HCT116 (cell line): ENCODE data around the gene SLC25A25. TPM values are rescaled to one million over a fixed set of nuclear protein-coding genes. Genes with fewer than 3 reads are reported as not detected.
"Not testable (repeated sequence)": the region's sequence is repeated elsewhere in the genome, so short reads cannot be mapped to it uniquely, and the experiment has no call there.

Experiments used
- ATAC-seq: fragments of 200-7000 bp; cut with Tn5 transposase; 2 replicates; pipeline ENCODE4 v1.9.1; 2020; ENCODE audit warnings: mild to moderate bottlenecking, moderate library complexity
- BruUV-seq: library from RNA; stranded (reverse); fragments of 400-500 nt; replicated peaks from 2 replicates; lab custom pipeline; 2021; lab: Mats Ljungman, UMichigan
- CTCF ChIA-PET: fragments of 300-600 bp; sonication (Branson Sonifier 250); formaldehyde crosslinking; loops from one replicate; lab custom pipeline; 2021; ENCODE audit warnings: antibody characterized with exemption; lab: Charles Lee
- POLR2A ChIA-PET: fragments of 300-600, 350-600 bp; sonication (Branson Sonifier 250); formaldehyde crosslinking; loops from one replicate; lab custom pipeline; 2021; ENCODE audit warnings: antibody characterized with exemption; lab: Charles Lee
- RAD21 ChIA-PET, 2 experiments: fragments of 300-600 bp; sonication (Branson Sonifier 250); formaldehyde crosslinking; loops; one replicate each; lab custom pipeline; 2023; ENCODE audit warnings: low total read pairs in 2 of 2; ENCODE audit not compliant: uncharacterized antibody in 2 of 2, unreplicated experiment in 2 of 2, low non-redundant PET in 1 of 2; lab: Charles Lee
- DNase-seq: peaks from one replicate; pipeline ENCODE4 v3.0.0-alpha.2; 2010; ENCODE audit warnings: low read depth, low spot score
- H2AFZ ChIP-seq: fragments of 200-600 bp; shearing (Covaris generic), sonication (generic); 2 replicates; pipeline ENCODE4 v1.6.1; 2017; ENCODE audit warnings: low read depth, mixed run types, mixed read lengths, antibody characterized with exemption, low read length; ENCODE audit not compliant: poor library complexity, severe bottlenecking
- H3K27ac ChIP-seq: 2 replicates; pipeline ENCODE4 v1.5.1; 2012; ENCODE audit warnings: low read depth, low read length
- H3K27me3 ChIP-seq: fragments of 200-600 bp; sonication (generic); 2 replicates; pipeline ENCODE4 v1.6.1; 2016; ENCODE audit warnings: mixed run types, low read length, mixed read lengths; ENCODE audit not compliant: insufficient read depth
- H3K36me3 ChIP-seq, 2 experiments: fragments of 200-500 bp in 1 of 2; fragments of 200-600 bp in 1 of 2; sonication (Bioruptor generic) in 1 of 2; sonication (generic) in 1 of 2; 2 replicates each; pipeline versions ENCODE4 v1.5.1 to v1.6.1; 2014 to 2016; ENCODE audit warnings: low read length in 2 of 2, inconsistent platforms in 1 of 2, mixed read lengths in 1 of 2, mixed run types in 1 of 2; ENCODE audit not compliant: insufficient read depth in 2 of 2, control insufficient read depth in 1 of 2
- H3K4me1 ChIP-seq, 2 experiments: fragments of 200-600 bp in 1 of 2; sonication (generic) in 1 of 2; 2 replicates each; pipeline versions ENCODE4 v1.5.1 to v1.6.1; 2012 to 2017; ENCODE audit warnings: low read length in 2 of 2, inconsistent platforms in 1 of 2, mild to moderate bottlenecking in 1 of 2, mixed read lengths in 1 of 2, mixed run types in 1 of 2, moderate library complexity in 1 of 2; ENCODE audit not compliant: insufficient read depth in 2 of 2, control insufficient read depth in 1 of 2
- H3K4me2 ChIP-seq: fragments of 200-600 bp; sonication (generic); 2 replicates; pipeline ENCODE4 v1.6.1; 2017; ENCODE audit warnings: mixed run types, low read length, mixed read lengths
- H3K4me3 ChIP-seq, 2 experiments: fragments of 200-600 bp in 1 of 2; sonication (generic) in 1 of 2; replicated peaks in 1 of 2; 2 replicates each; pipeline ENCODE4 v1.5.1; 2011 to 2016; ENCODE audit warnings: low read length in 2 of 2, control low read depth in 1 of 2, low read depth in 1 of 2, mild to moderate bottlenecking in 1 of 2, mixed read lengths in 1 of 2, mixed run types in 1 of 2
- H3K79me2 ChIP-seq: fragments of 200-600 bp; sonication (generic); 2 replicates; pipeline ENCODE4 v1.6.1; 2017; ENCODE audit warnings: mild to moderate bottlenecking, mixed run types, low read length, moderate library complexity, mixed read lengths; ENCODE audit not compliant: insufficient read depth
- H3K9ac ChIP-seq: fragments of 200-600 bp; sonication (generic); 2 replicates; pipeline ENCODE4 v1.6.1; 2016; ENCODE audit warnings: low read length, mixed read lengths
- H3K9me2 ChIP-seq: fragments of 200-600 bp; sonication (generic), shearing (Covaris generic); 2 replicates; pipeline ENCODE4 v1.6.1; 2017; ENCODE audit warnings: mixed run types, mild to moderate bottlenecking, moderate library complexity; ENCODE audit not compliant: insufficient read depth
- H3K9me3 ChIP-seq, 2 experiments: fragments of 200-500 bp in 1 of 2; fragments of 200-600 bp in 1 of 2; sonication (Bioruptor generic) in 1 of 2; sonication (generic) in 1 of 2; 2 replicates each; pipeline ENCODE4 v1.6.1; 2014 to 2017; ENCODE audit warnings: low read length in 2 of 2, mixed read lengths in 2 of 2, inconsistent platforms in 1 of 2, low read depth in 1 of 2, mild to moderate bottlenecking in 1 of 2, mixed run types in 1 of 2, moderate library complexity in 1 of 2; ENCODE audit not compliant: control insufficient read depth in 1 of 2, insufficient read depth in 1 of 2
- H4K20me1 ChIP-seq: fragments of 200-600 bp; sonication (generic), shearing (Covaris generic); 2 replicates; pipeline ENCODE4 v1.6.1; 2017; ENCODE audit warnings: mixed run types, mild to moderate bottlenecking, moderate library complexity; ENCODE audit not compliant: insufficient read depth
- CBX3 ChIP-seq: IDR thresholded peaks from 2 replicates; pipeline ENCODE4 v1.6.1; 2012; ENCODE audit warnings: low read depth
- EGR1 ChIP-seq: IDR thresholded peaks from 2 replicates; pipeline ENCODE4 v1.6.1; 2012; ENCODE audit warnings: low read depth
- EZH2 ChIP-seq: fragments of 200-600 bp; sonication (generic); IDR thresholded peaks from 2 replicates; pipeline ENCODE4 v1.6.1; 2017; ENCODE audit warnings: antibody characterized with exemption, mixed run types
- EZH2phosphoT487 ChIP-seq: fragments of 200-600 bp; IDR thresholded peaks from 2 replicates; pipeline ENCODE4 v1.6.1; 2018; ENCODE audit warnings: antibody characterized with exemption, borderline replicate concordance
- POLR2A ChIP-seq: IDR thresholded peaks from 2 replicates; pipeline ENCODE4 v1.7.0; 2011; ENCODE audit warnings: borderline replicate concordance; ENCODE audit not compliant: insufficient read depth, insufficient read length; ENCODE audit errors: extremely low read depth
- SRF ChIP-seq: IDR thresholded peaks from 2 replicates; pipeline ENCODE4 v1.6.1; 2012; ENCODE audit warnings: low read depth
- intact Hi-C: fragments of 100-400 bp; cut with micrococcal nuclease; formaldehyde crosslinking; loops from 2 replicates; pipeline ENCODE4 v1.10.0; 2022
- total RNA-seq: library from RNA; stranded (reverse); gene quantifications from one replicate; pipeline ENCODE4 v1.2.1, GENCODE V29; 2021; ENCODE audit not compliant: unreplicated experiment

SLC25A25 gene
- total RNA-seq, 1 experiment from 2014 or later, result 15.3 TPM

GRCh38 chr9:128034821-128035652 is 33.0 kb upstream of the SLC25A25 start (continued):
- TF ChIP-seq POLR2A, result no peak
- no peak for TF ChIP-seq EZH2
- no peak for TF ChIP-seq SRF
- no peak for TF ChIP-seq EGR1
- no peak for TF ChIP-seq EZH2phosphoT487
- TF ChIP-seq CBX3, result peak; percentile 91

- ATAC-seq, H3K27me3 ChIP-seq, H3K9ac ChIP-seq, H2AFZ ChIP-seq, H3K79me2 ChIP-seq, H3K36me3 ChIP-seq, DNase-seq, BruUV-seq, H3K4me2 ChIP-seq, H3K4me3 ChIP-seq, H4K20me1 ChIP-seq, H3K9me3 ChIP-seq, POLR2A ChIA-PET, H3K27ac ChIP-seq, H3K9me2 ChIP-seq: not testable (repeated sequence)
- ChIA-PET CTCF (interaction anchor here (1.7 to 3.5 kb wide), 2 partner anchors 26 to 94 kb away, joined by 3 to 40 read pairs; no protein-coding TSS in a partner anchor), RAD21 (interaction anchor here in 1 of 2 experiments (0.7 to 3.5 kb wide), 2 partner anchors 93 to 104 kb away, joined by 3 to 11 read pairs; no protein-coding TSS in a partner anchor)
- intact Hi-C loops, result loop anchor here (5.0 kb wide), 2 partner anchors 46 to 109 kb away; no protein-coding TSS in a partner anchor
- peaks cover 0 to 26% of the 10 kb centered on the region in 2 experiments; a peak in 2 of 4 replicates for H3K4me1 ChIP-seq
These were observed 31.5 kb upstream of the SLC25A25 start for GRCh38 chr9:128036522-128036921.

GRCh38 chr9:128040783-128041182 is 27.2 kb upstream of the SLC25A25 start:
- H3K36me3 ChIP-seq, H3K79me2 ChIP-seq, H3K9me2 ChIP-seq, intact Hi-C loops, H3K4me2 ChIP-seq, RAD21 ChIA-PET, ATAC-seq, H3K9me3 ChIP-seq, H4K20me1 ChIP-seq, DNase-seq, H3K27ac ChIP-seq, CTCF ChIA-PET, H3K9ac ChIP-seq, H3K4me3 ChIP-seq, H3K27me3 ChIP-seq, BruUV-seq, H2AFZ ChIP-seq: not testable (repeated sequence)
- peaks cover 3 to 17% of the 10 kb centered on the region in 2 experiments; a peak in 2 of 4 replicates for H3K4me1 ChIP-seq
- POLR2A ChIA-PET, result interaction anchor here (1.6 kb wide), 1 partner anchor 11 kb away, joined by 5 read pairs; no protein-coding TSS in a partner anchor
